H1 (cell line): Measurements from ENCODE around the gene PRODH. TPM values are rescaled to one million over a fixed set of nuclear protein-coding genes. Genes with fewer than 3 reads are reported as not detected.

Source experiments
- CTCF ChIA-PET: fragments of 300-600 bp; sonication (Branson Sonifier 250); formaldehyde crosslinking; loops from one replicate; lab custom pipeline; 2021; ENCODE audit not compliant: partially characterized antibody; lab: Charles Lee
- POLR2A ChIA-PET: fragments of 300-600 bp; sonication (Branson Sonifier 250); formaldehyde crosslinking; loops from one replicate; lab custom pipeline; 2021; ENCODE audit warnings: inconsistent platforms; ENCODE audit not compliant: partially characterized antibody; lab: Charles Lee
- DNase-seq, 2 experiments: peaks; one replicate each; pipeline versions ENCODE4 v3.0.0 to v3.0.0-alpha.2; 2010 to 2022; ENCODE audit warnings: low spot score in 2 of 2, low read depth in 1 of 2, mixed read lengths in 1 of 2
- FAIRE-seq: peaks from 2 replicates; lab custom pipeline; 2011; peaks lifted over from hg19 to GRCh38; lab: Jason Lieb, UNC
- H2AFZ ChIP-seq: 2 replicates; pipeline ENCODE4 v1.8.1; 2012; ENCODE audit warnings: low read length, inconsistent platforms
- H2AK5ac ChIP-seq: 2 replicates; pipeline ENCODE4 v1.6.1; 2013; ENCODE audit warnings: low read depth, low read length
- H2BK120ac ChIP-seq: replicated peaks from 2 replicates; pipeline ENCODE3; 2013; ENCODE audit warnings: low read depth, low read length, inconsistent platforms
- H2BK12ac ChIP-seq: 2 replicates; pipeline ENCODE4 v1.6.1; 2013; ENCODE audit warnings: low read depth, low read length
- H2BK15ac ChIP-seq: 2 replicates; pipeline ENCODE4 v1.6.1; 2013; ENCODE audit warnings: low read length
- H2BK20ac ChIP-seq: 2 replicates; pipeline ENCODE4 v1.6.1; 2013; ENCODE audit warnings: low read length
- H2BK5ac ChIP-seq: 2 replicates; pipeline ENCODE4 v1.6.1; 2013; ENCODE audit warnings: low read depth, low read length
- H3K14ac ChIP-seq: 2 replicates; pipeline ENCODE4 v1.6.1; 2013; ENCODE audit warnings: inconsistent platforms; ENCODE audit not compliant: insufficient read length
- H3K18ac ChIP-seq: 2 replicates; pipeline ENCODE4 v1.6.1; 2013; ENCODE audit warnings: low read length; ENCODE audit errors: extremely low read depth
- H3K23ac ChIP-seq: 2 replicates; pipeline ENCODE4 v1.6.1; 2013; ENCODE audit warnings: inconsistent platforms; ENCODE audit not compliant: insufficient read length
- H3K23me2 ChIP-seq: 2 replicates; pipeline ENCODE4 v1.6.1; 2013; ENCODE audit warnings: low read depth, low read length
- H3K27ac ChIP-seq: 2 replicates; pipeline ENCODE4 v1.6.1; 2011; ENCODE audit warnings: low read depth, low read length, inconsistent platforms
- H3K27me3 ChIP-seq, 4 experiments: replicated peaks in 1 of 4; 1 replicate in 1 of 4; 2 replicates in 3 of 4; pipeline versions ENCODE4 v1.6.1 to v1.8.1; 2011 to 2013; ENCODE audit warnings: low read length in 3 of 4, mild to moderate bottlenecking in 3 of 4, inconsistent platforms in 2 of 4, mixed read lengths in 2 of 4, moderate library complexity in 1 of 4; ENCODE audit not compliant: control insufficient read depth in 3 of 4, insufficient read depth in 3 of 4; ENCODE audit errors: extremely low read depth in 1 of 4
- H3K36me3 ChIP-seq, 4 experiments: 2 replicates each; pipeline versions ENCODE4 v1.6.1 to v1.8.1; 2011 to 2013; ENCODE audit warnings: mild to moderate bottlenecking in 4 of 4, low read length in 3 of 4, moderate library complexity in 2 of 4, control low read depth in 1 of 4, inconsistent platforms in 1 of 4; ENCODE audit not compliant: insufficient read depth in 4 of 4, control insufficient read depth in 2 of 4
- H3K4ac ChIP-seq: replicated peaks from 2 replicates; pipeline ENCODE3; 2013; ENCODE audit warnings: low read length, low read depth, mixed read lengths, inconsistent platforms; ENCODE audit not compliant: insufficient read length
- H3K4me1 ChIP-seq, 4 experiments: replicated peaks in 1 of 4; 1 replicate in 1 of 4; 2 replicates in 3 of 4; pipeline versions ENCODE4 v1.6.1 to v1.8.1; 2011 to 2013; ENCODE audit warnings: low read length in 3 of 4, inconsistent platforms in 2 of 4, mixed read lengths in 1 of 4; ENCODE audit not compliant: insufficient read depth in 4 of 4, control insufficient read depth in 3 of 4
- H3K4me2 ChIP-seq, 2 experiments: 2 replicates each; pipeline versions ENCODE4 v1.6.1 to v1.8.1; 2011 to 2013; ENCODE audit warnings: low read depth in 2 of 2, low read length in 2 of 2, control low read depth in 1 of 2, inconsistent platforms in 1 of 2, mild to moderate bottlenecking in 1 of 2; ENCODE audit not compliant: insufficient read depth in 1 of 2
- H3K4me3 ChIP-seq, 4 experiments: fragments of 200-600, 300-600 bp in 1 of 4; sonication (generic), shearing (Covaris generic), sonication (Bioruptor Twin) in 1 of 4; 2 replicates each; pipeline versions ENCODE4 v1.5.1 to v1.8.1; 2011 to 2016; ENCODE audit warnings: low read length in 4 of 4, low read depth in 3 of 4, control low read depth in 2 of 4, inconsistent platforms in 2 of 4, mild to moderate bottlenecking in 2 of 4, mixed read lengths in 1 of 4, moderate library complexity in 1 of 4; ENCODE audit not compliant: insufficient read depth in 2 of 4; ENCODE audit errors: extremely low read depth in 1 of 4
- H3K56ac ChIP-seq: replicated peaks from 2 replicates; pipeline ENCODE3; 2013; ENCODE audit warnings: low read depth, mild to moderate bottlenecking, mixed read lengths, low read length, inconsistent platforms; ENCODE audit not compliant: insufficient read length
- H3K79me1 ChIP-seq: 2 replicates; pipeline ENCODE4 v1.6.1; 2013; ENCODE audit warnings: low read depth, low read length, control low read depth
- H3K79me2 ChIP-seq, 2 experiments: 2 replicates each; pipeline versions ENCODE4 v1.6.1 to v1.8.1; 2012 to 2013; ENCODE audit warnings: low read length in 2 of 2, mild to moderate bottlenecking in 2 of 2, inconsistent platforms in 1 of 2; ENCODE audit not compliant: insufficient read depth in 2 of 2, control insufficient read depth in 1 of 2
- H3K9ac ChIP-seq, 4 experiments: replicated peaks in 1 of 4; 1 replicate in 1 of 4; 2 replicates in 3 of 4; pipeline versions ENCODE4 v1.6.1 to v1.8.1; 2011 to 2013; ENCODE audit warnings: low read depth in 3 of 4, low read length in 3 of 4, control low read depth in 2 of 4, mild to moderate bottlenecking in 2 of 4, moderate library complexity in 2 of 4, inconsistent platforms in 1 of 4; ENCODE audit errors: extremely low read depth in 1 of 4
- H3K9me3 ChIP-seq, 2 experiments: 2 replicates each; pipeline versions ENCODE4 v1.6.1 to v1.8.1; 2012 to 2013; ENCODE audit warnings: mild to moderate bottlenecking in 2 of 2, moderate library complexity in 2 of 2, control low read depth in 1 of 2, inconsistent platforms in 1 of 2, low read depth in 1 of 2, low read length in 1 of 2, mixed read lengths in 1 of 2; ENCODE audit not compliant: insufficient read depth in 2 of 2
- H4K20me1 ChIP-seq, 2 experiments: replicated peaks in 1 of 2; 2 replicates each; pipeline versions ENCODE3 to v1.8.1; 2011 to 2013; ENCODE audit warnings: inconsistent platforms in 2 of 2, low read length in 2 of 2, mild to moderate bottlenecking in 1 of 2; ENCODE audit not compliant: insufficient read depth in 2 of 2, control insufficient read depth in 1 of 2
- H4K5ac ChIP-seq: 2 replicates; pipeline ENCODE4 v1.6.1; 2013; ENCODE audit warnings: low read length, low read depth, mixed read lengths, inconsistent platforms; ENCODE audit not compliant: insufficient read length
- H4K8ac ChIP-seq: 2 replicates; pipeline ENCODE4 v1.8.0; 2013; ENCODE audit warnings: mild to moderate bottlenecking, moderate library complexity, low read length, inconsistent platforms; ENCODE audit not compliant: insufficient read depth; ENCODE audit errors: extremely low read depth
- H4K91ac ChIP-seq: replicated peaks from 2 replicates; pipeline ENCODE3; 2013; ENCODE audit warnings: low read length, mixed read lengths, inconsistent platforms; ENCODE audit not compliant: insufficient read length
- CTCF ChIP-seq, 3 experiments: IDR thresholded peaks; 1 replicate in 2 of 3; 2 replicates in 1 of 3; pipeline versions ENCODE4 v1.5.1 to v1.6.1; 2011; ENCODE audit warnings: low read length in 3 of 3, mild to moderate bottlenecking in 3 of 3, inconsistent platforms in 2 of 3, low read depth in 1 of 3, moderate library complexity in 1 of 3; ENCODE audit not compliant: insufficient read depth in 1 of 3; ENCODE audit errors: control extremely low read depth in 1 of 3
- E2F6 ChIP-seq: IDR thresholded peaks from 2 replicates; pipeline ENCODE4 v1.6.1; 2012; ENCODE audit warnings: inconsistent platforms
- EZH2 ChIP-seq: fragments of 200-600 bp; sonication (generic); IDR thresholded peaks from 2 replicates; pipeline ENCODE4 v1.7.1; 2012; ENCODE audit warnings: low read depth, mild to moderate bottlenecking, moderate library complexity, low read length, inconsistent platforms; ENCODE audit not compliant: severe bottlenecking
- GTF2F1 ChIP-seq: IDR thresholded peaks from 2 replicates; pipeline ENCODE4 v1.6.1; 2012; ENCODE audit warnings: low read depth, low read length, improper control_type of control experiment, borderline replicate concordance
- JUND ChIP-seq: IDR thresholded peaks from 2 replicates; pipeline ENCODE4 v1.6.1; 2011; ENCODE audit warnings: mild to moderate bottlenecking, improper control_type of control experiment, low read length
- KDM1A ChIP-seq: fragments of 200-600, 300-600 bp; sonication (generic); IDR thresholded peaks from 2 replicates; pipeline ENCODE4 v1.7.1; 2016; ENCODE audit warnings: mild to moderate bottlenecking, low read length, borderline replicate concordance
- MAFK ChIP-seq: IDR thresholded peaks from 2 replicates; pipeline ENCODE4 v1.6.1; 2012; ENCODE audit warnings: low read depth, mild to moderate bottlenecking, improper control_type of control experiment, low read length
- WGBS, 2 experiments: shearing (Covaris generic) in 1 of 2; methylation state at CpG; one replicate each; pipeline versions ENCODE4 v1.1.6 to v1.1.7; 2013 to 2015; ENCODE audit warnings: low lambda C conversion rate in 2 of 2, mixed read lengths in 2 of 2, inconsistent platforms in 1 of 2, low coverage in 1 of 2, missing lambda C conversion rate in 1 of 2; ENCODE audit not compliant: insufficient replicate concordance in 2 of 2, insufficient coverage in 1 of 2, insufficient read length in 1 of 2; ENCODE audit errors: extremely low coverage in 1 of 2, missing lambda C conversion rate in 1 of 2; 5-methylcytosine and 5-hydroxymethylcytosine counted together
- polyA plus RNA-seq, 7 experiments: library from polyadenylated mRNA; depleted of rRNA in 3 of 7; stranded (reverse) in 5 of 7; unstranded in 2 of 7; fragments of >200 nt in 5 of 7; fragments of 200-250 nt in 2 of 7; gene quantifications; 1 replicate in 5 of 7; 2 replicates in 1 of 7; 4 replicates in 1 of 7; pipeline versions ENCODE4 v1.2.1 to v1.2.3, GENCODE V29; 2011 to 2013; ENCODE audit warnings: missing spikeins in 2 of 7, mixed read lengths in 2 of 7
- total RNA-seq: library from RNA; stranded (reverse); fragmentation: NEBNext Ultra II Directional; extraction: Animal tissue kit (Norgen Biotek cat#: 25700); gene quantifications from 2 replicates; pipeline ENCODE4 v1.2.1, GENCODE V29; 2021

The PRODH gene
- total and polyA plus RNA-seq, 2 of the 8 experiments (the other 6 are each of a cell fraction or from before 2014, with no cell fraction given) = 27.6 to 45.6 TPM

- no peak overlapping the region for H2BK5ac ChIP-seq
- 88% methylated on average over 16 of the region's 16 CpGs; no CpG with 5 or more reads in 1 of the 2 experiments for WGBS, 2 experiments
- no peak overlapping the region for H3K23ac ChIP-seq
- no peak overlapping the region for H4K8ac ChIP-seq
- H3K79me1 ChIP-seq = peaks cover 7% of the 10 kb centered on the region; the same call in 1 of the 2 replicates
- H3K56ac ChIP-seq = no peak overlapping the region
- H3K79me2 ChIP-seq = no peaks in the 10 kb centered on the region; a peak in 1 of 4 replicates
- H3K4ac ChIP-seq = no peak overlapping the region
- H3K4me3 ChIP-seq = no peak overlapping the region
- peaks cover 4% of the 10 kb centered on the region; the same call in 1 of the 2 replicates for H3K23me2 ChIP-seq
- H3K9ac ChIP-seq = no peak overlapping the region
- H4K5ac ChIP-seq = no peak overlapping the region
- H4K20me1 ChIP-seq = peaks cover 0 to 3% of the 10 kb centered on the region in 2 experiments
- no peak overlapping the region for H3K27ac ChIP-seq
- no peak overlapping the region for H3K18ac ChIP-seq
- H4K91ac ChIP-seq = no peak overlapping the region
- CTCF ChIA-PET = interaction anchor here (1.0 to 1.5 kb wide), 4 partner anchors 13 to 62 kb away, joined by 3 to 4 read pairs (median 3); no protein-coding TSS in a partner anchor
- peaks cover 0 to 6% (median 3%) of the 10 kb centered on the region in 4 experiments; a peak in 5 of 7 replicates for H3K4me1 ChIP-seq
- no peak overlapping the region for H2BK20ac ChIP-seq
- H2BK12ac ChIP-seq = no peak overlapping the region
- no peaks in the 10 kb centered on the region for H3K27me3 ChIP-seq
- H2AK5ac ChIP-seq = no peak overlapping the region
- H2AFZ ChIP-seq = no peak overlapping the region
- FAIRE-seq (no peak), DNase-seq (no peak)
- POLR2A ChIA-PET = interaction anchor here (1.1 to 1.7 kb wide), 3 partner anchors 8 to 27 kb away, joined by 3 to 4 read pairs (median 3); no protein-coding TSS in a partner anchor
- no peak overlapping the region for H2BK15ac ChIP-seq
- no peak overlapping the region for H3K14ac ChIP-seq
- H3K9me3 ChIP-seq = peaks cover 2 to 5% of the 10 kb centered on the region in 2 experiments; a peak in 3 of 4 replicates
- no peak overlapping the region for H3K4me2 ChIP-seq
- no peaks in the 10 kb centered on the region for H3K36me3 ChIP-seq
- no peak overlapping the region for H2BK120ac ChIP-seq
- TF ChIP-seq KDM1A (no peak), MAFK (no peak), JUND (no peak), EZH2 (no peak), E2F6 (no peak), CTCF (IDR thresholded peaks at IDR 0.05; ENCODE audit: control extremely low read depth in 1 of 3, insufficient read depth in 1 of 3, low read depth in 1 of 3, low read length in 3 of 3) (no peak), GTF2F1 (no peak)
These were observed 39.5 kb upstream of the PRODH start for GRCh38 chr22:18975434-18976196.
